Smooth muscle cell (in vitro differentiated cells): Measurements from ENCODE around the gene HUWE1. TPM values are rescaled to one million over a fixed set of nuclear protein-coding genes. Genes with fewer than 3 reads are reported as not detected.

Experiments used
- DNase-seq: peaks from one replicate; lab custom pipeline; 2025; ENCODE audit not compliant: unreplicated experiment; lab: John Stamatoyannopoulos, UW
- H2AFZ ChIP-seq: fragments of 200-600 bp; sonication (generic); 2 replicates; pipeline ENCODE4 v1.6.0; 2016; ENCODE audit warnings: antibody characterized with exemption, low read depth, mild to moderate bottlenecking
- H3F3A ChIP-seq: fragments of 200-600 bp; sonication (generic); 2 replicates; pipeline ENCODE4 v1.6.0; 2017; ENCODE audit warnings: antibody characterized with exemption, low read depth
- H3K27ac ChIP-seq: fragments of 200-600 bp; sonication (generic); 2 replicates; pipeline ENCODE4 v1.5.1; 2016; ENCODE audit warnings: low read depth, mild to moderate bottlenecking
- H3K27me3 ChIP-seq: fragments of 200-600 bp; sonication (generic); 2 replicates; pipeline ENCODE4 v1.6.1; 2016; ENCODE audit warnings: low read depth, mild to moderate bottlenecking
- H3K36me3 ChIP-seq: fragments of 200-600 bp; sonication (generic); 2 replicates; pipeline ENCODE4 v1.5.1; 2016; ENCODE audit warnings: low read depth
- H3K4me1 ChIP-seq: fragments of 200-600 bp; sonication (generic); 2 replicates; pipeline ENCODE4 v1.5.1; 2016; ENCODE audit warnings: low read depth
- H3K4me2 ChIP-seq: fragments of 200-600 bp; sonication (generic); 2 replicates; pipeline ENCODE4 v1.6.0; 2016; ENCODE audit warnings: mild to moderate bottlenecking
- H3K4me3 ChIP-seq: fragments of 200-600 bp; sonication (generic); 2 replicates; pipeline ENCODE4 v1.5.1; 2016; ENCODE audit warnings: mild to moderate bottlenecking
- H3K79me2 ChIP-seq: fragments of 200-600 bp; sonication (generic); 2 replicates; pipeline ENCODE4 v1.6.0; 2016; ENCODE audit warnings: low read depth, mild to moderate bottlenecking
- H3K9ac ChIP-seq: fragments of 200-600 bp; sonication (generic); 2 replicates; pipeline ENCODE4 v1.6.0; 2016; ENCODE audit warnings: low read depth
- H3K9me3 ChIP-seq: fragments of 200-600 bp; sonication (generic); replicated peaks from 2 replicates; pipeline ENCODE4 v1.5.1; 2016; ENCODE audit warnings: low read depth
- H4K20me1 ChIP-seq: fragments of 200-600 bp; sonication (generic); 2 replicates; pipeline ENCODE4 v1.6.0; 2016; ENCODE audit warnings: low read depth
- WGBS: methylation state at CpG from one replicate; pipeline ENCODE4 v1.1.7; 2016; ENCODE audit warnings: low lambda C conversion rate; 5-methylcytosine and 5-hydroxymethylcytosine counted together
- polyA plus RNA-seq: library from polyadenylated mRNA; unstranded; fragments of >200 nt; fragmentation: Nextera tagmentation; extraction: Ambion mirVana; gene quantifications from 2 replicates; pipeline ENCODE4 v1.2.1, GENCODE V29; 2016
- total RNA-seq: library from RNA; depleted of rRNA; stranded (reverse); fragments of >200 nt; gene quantifications from 2 replicates; pipeline ENCODE4 v1.2.3, GENCODE V29; 2014
- TF ChIP-seq, protein P1 (sequence below): fragments of 200-600 bp; sonication (generic); IDR thresholded peaks from 2 replicates; pipeline ENCODE4 v1.5.1; 2017; ENCODE audit warnings: borderline replicate concordance, mild to moderate bottlenecking, antibody characterized with exemption; ENCODE audit not compliant: insufficient read depth, poor library complexity, severe bottlenecking

Gene HUWE1
- total and polyA plus RNA-seq, 2 experiments from 2014 or later, result 29.4 to 122 TPM

DNA sequence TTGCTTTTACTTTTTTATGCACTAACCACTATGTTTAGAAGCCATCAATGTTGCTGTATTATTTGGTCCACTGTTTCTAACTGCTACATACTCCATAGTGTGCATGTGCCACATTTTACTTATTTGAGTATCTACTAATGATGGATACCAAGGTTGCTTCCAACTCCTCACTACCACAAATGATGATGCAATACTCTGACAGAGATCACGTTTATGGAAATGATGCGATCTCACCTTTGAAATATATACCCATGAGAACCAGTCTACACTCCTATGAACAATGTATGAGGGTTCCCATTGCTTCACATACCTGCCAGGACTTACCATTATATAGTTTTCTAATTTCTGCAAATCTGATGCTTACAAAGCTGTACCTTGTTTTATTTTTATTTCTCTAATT, 44.2 kb downstream of the HUWE1 start:
- Histone ChIP-seq H3K9me3 (peaks cover 3% of the 10 kb centered on the region), H3K4me3 (no peak overlapping the region), H3K27ac (no peak overlapping the region), H3K4me1 (no peaks in the 10 kb centered on the region), H3K9ac (no peak overlapping the region), H4K20me1 (peaks cover 22% of the 10 kb centered on the region), H3K79me2 (peaks cover 10% of the 10 kb centered on the region), H2AFZ (no peak overlapping the region), H3F3A (no peaks in the 10 kb centered on the region), H3K36me3 (peaks cover 11% of the 10 kb centered on the region), H3K27me3 (no peaks in the 10 kb centered on the region), H3K4me2 (no peak overlapping the region)
- WGBS, result 83% methylated on average over 2 of the region's 2 CpGs
- DNase-seq, result no peak
- TF ChIP-seq, protein P1, sequence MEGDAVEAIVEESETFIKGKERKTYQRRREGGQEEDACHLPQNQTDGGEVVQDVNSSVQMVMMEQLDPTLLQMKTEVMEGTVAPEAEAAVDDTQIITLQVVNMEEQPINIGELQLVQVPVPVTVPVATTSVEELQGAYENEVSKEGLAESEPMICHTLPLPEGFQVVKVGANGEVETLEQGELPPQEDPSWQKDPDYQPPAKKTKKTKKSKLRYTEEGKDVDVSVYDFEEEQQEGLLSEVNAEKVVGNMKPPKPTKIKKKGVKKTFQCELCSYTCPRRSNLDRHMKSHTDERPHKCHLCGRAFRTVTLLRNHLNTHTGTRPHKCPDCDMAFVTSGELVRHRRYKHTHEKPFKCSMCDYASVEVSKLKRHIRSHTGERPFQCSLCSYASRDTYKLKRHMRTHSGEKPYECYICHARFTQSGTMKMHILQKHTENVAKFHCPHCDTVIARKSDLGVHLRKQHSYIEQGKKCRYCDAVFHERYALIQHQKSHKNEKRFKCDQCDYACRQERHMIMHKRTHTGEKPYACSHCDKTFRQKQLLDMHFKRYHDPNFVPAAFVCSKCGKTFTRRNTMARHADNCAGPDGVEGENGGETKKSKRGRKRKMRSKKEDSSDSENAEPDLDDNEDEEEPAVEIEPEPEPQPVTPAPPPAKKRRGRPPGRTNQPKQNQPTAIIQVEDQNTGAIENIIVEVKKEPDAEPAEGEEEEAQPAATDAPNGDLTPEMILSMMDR, result no peak

DNA sequence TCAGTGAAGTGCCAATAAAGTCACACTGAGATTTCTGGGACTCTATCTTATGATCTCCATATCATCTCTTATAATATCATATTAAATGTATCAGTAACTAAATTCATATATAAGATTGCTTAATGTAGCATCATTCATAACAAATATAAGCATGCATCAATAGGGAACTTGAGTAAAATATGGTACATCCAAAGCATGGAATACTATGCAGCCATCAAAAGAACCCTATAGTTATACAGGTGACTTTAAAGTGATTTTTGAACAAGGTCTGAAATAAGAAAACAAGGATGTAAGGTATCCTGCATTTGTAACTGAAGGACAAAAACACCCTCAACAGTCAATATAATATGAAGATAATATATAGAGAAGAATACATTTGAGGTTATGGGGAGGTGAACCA, 47.3 kb downstream of the HUWE1 start:
- Histone ChIP-seq H4K20me1 (peaks cover 31% of the 10 kb centered on the region), H3K4me3 (no peak overlapping the region), H3K9me3 (peaks cover 3% of the 10 kb centered on the region), H3K36me3 (peaks cover 4% of the 10 kb centered on the region), H3K4me2 (no peak overlapping the region), H3K79me2 (peaks cover 15% of the 10 kb centered on the region), H3K4me1 (no peaks in the 10 kb centered on the region), H3K27ac (no peak overlapping the region), H3F3A (no peaks in the 10 kb centered on the region), H3K9ac (no peak overlapping the region), H2AFZ (no peak overlapping the region), H3K27me3 (no peaks in the 10 kb centered on the region)
- TF ChIP-seq, protein P1, result no peak
- no peak for DNase-seq

DNA sequence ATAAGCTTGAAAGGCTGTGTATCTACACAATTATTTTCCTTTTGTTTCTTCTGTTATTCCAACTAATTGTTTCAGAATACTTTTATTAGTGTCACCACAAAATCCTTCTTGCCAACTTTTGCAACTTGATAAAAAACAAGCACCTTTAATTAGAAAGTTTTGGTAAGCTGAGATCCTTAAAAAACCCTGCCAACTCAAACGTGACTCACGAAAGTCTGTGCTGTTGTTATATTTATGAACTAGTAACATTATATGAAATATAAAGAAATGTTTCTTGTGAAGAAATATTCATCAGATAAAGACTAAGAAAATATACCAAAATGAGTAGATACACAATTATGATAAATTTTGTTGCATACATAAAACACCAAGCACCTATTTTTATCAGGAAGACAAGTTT, 49.0 kb downstream of the HUWE1 start:
- TF ChIP-seq, protein P1, result no peak
- no peak for DNase-seq
- no peak overlapping the region for H3K9ac ChIP-seq
- H3K4me3 ChIP-seq, result no peak overlapping the region
- H3K4me2 ChIP-seq, result no peak overlapping the region
- H3K9me3 ChIP-seq, result peaks cover 3% of the 10 kb centered on the region
- peaks cover 15% of the 10 kb centered on the region for H3K79me2 ChIP-seq
- peaks cover 4% of the 10 kb centered on the region for H3K36me3 ChIP-seq
- H4K20me1 ChIP-seq, result peaks cover 36% of the 10 kb centered on the region
- H3K4me1 ChIP-seq, result no peaks in the 10 kb centered on the region
- no peak overlapping the region for H3K27ac ChIP-seq
- no peak overlapping the region for H2AFZ ChIP-seq
- no peaks in the 10 kb centered on the region for H3F3A ChIP-seq
- 86% methylated on average over 2 of the region's 2 CpGs for WGBS
- H3K27me3 ChIP-seq, result no peaks in the 10 kb centered on the region

DNA sequence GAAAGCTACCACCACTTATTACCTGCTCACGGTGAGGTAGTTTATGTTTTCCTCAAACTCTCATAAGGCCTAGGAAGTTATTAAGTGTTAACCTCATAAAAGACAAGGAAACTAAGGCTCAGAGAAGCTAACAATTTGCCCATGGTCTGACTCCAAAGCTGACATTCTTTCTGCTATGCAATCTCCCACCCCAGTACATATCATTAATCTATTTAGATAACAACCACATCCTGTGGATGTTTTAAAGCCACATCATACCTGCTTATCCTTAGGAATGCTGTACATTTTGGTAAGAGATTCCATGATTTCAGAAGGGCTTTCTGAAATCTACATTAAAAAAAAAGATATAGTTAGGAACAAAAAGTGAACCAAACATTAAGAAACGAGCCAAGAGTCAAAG, 55.4 kb downstream of the HUWE1 start:
- H3K9me3 ChIP-seq, result no peaks in the 10 kb centered on the region
- peaks cover 18% of the 10 kb centered on the region for H3K36me3 ChIP-seq
- no peaks in the 10 kb centered on the region for H3K27me3 ChIP-seq
- no peaks in the 10 kb centered on the region for H3F3A ChIP-seq
- WGBS, result 75% methylated on average over 2 of the region's 2 CpGs
- TF ChIP-seq, protein P1, result no peak
- DNase-seq, result no peak
- H3K4me1 ChIP-seq, result no peaks in the 10 kb centered on the region
- H3K79me2 ChIP-seq, result no peaks in the 10 kb centered on the region
- peaks cover 12% of the 10 kb centered on the region for H4K20me1 ChIP-seq
- no peak overlapping the region for H3K4me3 ChIP-seq
- no peak overlapping the region for H3K9ac ChIP-seq
- peak overlapping the region; percentile 49 for H3K27ac ChIP-seq
- no peak overlapping the region for H2AFZ ChIP-seq
- H3K4me2 ChIP-seq, result no peak overlapping the region
